ENCODE data around the gene C2orf76. TPM values are rescaled to one million over a fixed set of nuclear protein-coding genes. Genes with fewer than 3 reads are reported as not detected.

C2orf76 gene
- polyA plus RNA-seq, 2 of the 4 experiments (the other 2 are of a cell fraction), result 16.6 to 34.3 TPM

DNA sequence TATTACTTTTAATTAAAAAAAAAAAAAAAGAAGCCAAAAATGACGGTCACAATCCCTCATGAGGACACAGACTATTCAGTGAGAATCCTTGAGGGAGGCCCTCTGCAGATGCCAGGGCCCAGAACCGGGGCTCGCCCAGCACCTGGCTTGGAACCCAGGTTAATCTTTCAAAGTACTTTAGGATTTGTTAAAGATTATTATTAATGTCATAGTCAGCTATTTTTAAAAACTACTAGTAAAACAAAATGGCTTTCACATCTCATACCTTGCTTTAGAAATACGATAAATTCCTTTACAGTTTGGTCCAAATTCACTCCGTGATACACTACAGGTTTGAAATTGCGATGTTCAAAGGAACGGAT is 27.1 kb downstream of the C2orf76 start:
- Histone ChIP-seq H3K4me1 (no peaks in the 10 kb centered on the region), H3K4me2 (no peak overlapping the region), H3K27ac (no peak overlapping the region), H3K4me3 (no peak overlapping the region), H3K9me3 (no peaks in the 10 kb centered on the region)
- CTCF ChIA-PET, result interaction anchor here (0.6 kb wide), 1 partner anchor 37 kb away, joined by 3 read pairs; no protein-coding TSS in a partner anchor
- WGBS (ENCODE audit: missing lambda C conversion rate), result 93% methylated on average over 7 of the region's 7 CpGs
- DNase-seq (ENCODE audit: low read depth in 1 of 2, low spot score in 1 of 2), result no peak
- no peak for TF ChIP-seq HOXB13 (CRISPR knock-in tag; IDR thresholded peaks at IDR 0.05; ENCODE audit: low read depth)
- TF ChIP-seq MAFK (IDR thresholded peaks at IDR 0.05; ENCODE audit: partially characterized antibody), result peak; percentile 84
- POLR2A ChIA-PET, result no interaction called here
- ATAC-seq, result no peak
- FAIRE-seq, result no peak

DNA sequence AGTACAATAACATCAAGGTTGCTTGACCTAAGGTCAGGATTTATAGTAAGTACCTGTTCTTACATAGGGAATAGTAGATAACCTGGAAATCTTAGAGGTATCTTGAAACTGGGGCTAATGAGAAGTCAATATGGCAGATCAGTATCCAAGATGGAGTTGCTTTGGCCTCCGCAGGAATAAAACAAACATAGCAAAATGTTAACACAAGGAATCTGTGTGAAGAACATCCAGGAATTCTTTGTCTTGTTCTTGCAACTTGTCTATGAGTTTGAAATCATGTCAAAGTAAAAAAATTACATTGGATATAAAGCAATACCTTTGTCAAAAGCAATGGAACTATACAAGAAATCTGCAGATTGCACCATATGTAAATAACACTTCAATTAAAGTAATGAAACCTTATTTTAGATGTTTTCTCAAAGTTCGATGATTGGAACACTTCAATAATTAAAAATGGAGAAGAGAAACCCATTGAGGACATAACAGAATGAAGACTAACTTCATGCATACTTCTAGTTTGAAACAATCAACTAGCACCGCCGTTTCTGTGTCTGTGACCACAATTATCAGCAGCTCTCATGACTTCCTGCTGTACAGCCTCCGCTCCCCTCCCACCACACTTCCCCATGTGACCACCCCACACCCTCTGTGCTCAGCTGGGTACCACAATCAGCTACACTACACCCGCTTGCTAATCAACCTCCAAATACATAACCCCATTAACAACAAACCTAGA is 27.6 kb downstream of the C2orf76 start:
- Histone ChIP-seq H3K27ac (no peak overlapping the region), H3K4me2 (no peak overlapping the region), H3K4me1 (no peaks in the 10 kb centered on the region), H3K4me3 (no peak overlapping the region), H3K9me3 (no peaks in the 10 kb centered on the region)
- ATAC-seq (no peak), FAIRE-seq (no peak), DNase-seq (ENCODE audit: low read depth in 1 of 2, low spot score in 1 of 2) (no peak)
- no peak for TF ChIP-seq ZNF302 (CRISPR knock-in tag; IDR thresholded peaks at IDR 0.05)
- no peak for TF ChIP-seq RFX5 (IDR thresholded peaks at IDR 0.05)
- TF ChIP-seq, protein P1, sequence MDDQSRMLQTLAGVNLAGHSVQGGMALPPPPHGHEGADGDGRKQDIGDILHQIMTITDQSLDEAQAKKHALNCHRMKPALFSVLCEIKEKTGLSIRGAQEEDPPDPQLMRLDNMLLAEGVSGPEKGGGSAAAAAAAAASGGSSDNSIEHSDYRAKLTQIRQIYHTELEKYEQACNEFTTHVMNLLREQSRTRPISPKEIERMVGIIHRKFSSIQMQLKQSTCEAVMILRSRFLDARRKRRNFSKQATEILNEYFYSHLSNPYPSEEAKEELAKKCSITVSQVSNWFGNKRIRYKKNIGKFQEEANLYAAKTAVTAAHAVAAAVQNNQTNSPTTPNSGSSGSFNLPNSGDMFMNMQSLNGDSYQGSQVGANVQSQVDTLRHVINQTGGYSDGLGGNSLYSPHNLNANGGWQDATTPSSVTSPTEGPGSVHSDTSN (IDR thresholded peaks at IDR 0.05), result no peak
- TF ChIP-seq HOXA7 (CRISPR knock-in tag; IDR thresholded peaks at IDR 0.05), result no peak
- TF ChIP-seq, protein P2, sequence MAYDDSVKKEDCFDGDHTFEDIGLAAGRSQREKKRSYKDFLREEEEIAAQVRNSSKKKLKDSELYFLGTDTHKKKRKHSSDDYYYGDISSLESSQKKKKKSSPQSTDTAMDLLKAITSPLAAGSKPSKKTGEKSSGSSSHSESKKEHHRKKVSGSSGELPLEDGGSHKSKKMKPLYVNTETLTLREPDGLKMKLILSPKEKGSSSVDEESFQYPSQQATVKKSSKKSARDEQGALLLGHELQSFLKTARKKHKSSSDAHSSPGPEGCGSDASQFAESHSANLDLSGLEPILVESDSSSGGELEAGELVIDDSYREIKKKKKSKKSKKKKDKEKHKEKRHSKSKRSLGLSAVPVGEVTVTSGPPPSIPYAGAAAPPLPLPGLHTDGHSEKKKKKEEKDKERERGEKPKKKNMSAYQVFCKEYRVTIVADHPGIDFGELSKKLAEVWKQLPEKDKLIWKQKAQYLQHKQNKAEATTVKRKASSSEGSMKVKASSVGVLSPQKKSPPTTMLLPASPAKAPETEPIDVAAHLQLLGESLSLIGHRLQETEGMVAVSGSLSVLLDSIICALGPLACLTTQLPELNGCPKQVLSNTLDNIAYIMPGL (CRISPR knock-in tag; IDR thresholded peaks at IDR 0.05; ENCODE audit: borderline replicate concordance), result no peak
- TF ChIP-seq FOSL2 (IDR thresholded peaks at IDR 0.05), result no peak
- TF ChIP-seq FOSL2 (CRISPR knock-in tag; IDR thresholded peaks at IDR 0.05), result no peak
- no peak for TF ChIP-seq NPAS2 (CRISPR knock-in tag; IDR thresholded peaks at IDR 0.05; ENCODE audit: borderline replicate concordance)
- TF ChIP-seq, protein P3, sequence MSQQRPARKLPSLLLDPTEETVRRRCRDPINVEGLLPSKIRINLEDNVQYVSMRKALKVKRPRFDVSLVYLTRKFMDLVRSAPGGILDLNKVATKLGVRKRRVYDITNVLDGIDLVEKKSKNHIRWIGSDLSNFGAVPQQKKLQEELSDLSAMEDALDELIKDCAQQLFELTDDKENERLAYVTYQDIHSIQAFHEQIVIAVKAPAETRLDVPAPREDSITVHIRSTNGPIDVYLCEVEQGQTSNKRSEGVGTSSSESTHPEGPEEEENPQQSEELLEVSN (IDR thresholded peaks at IDR 0.05; ENCODE audit: borderline replicate concordance, low read depth), result no peak
- no peak for TF ChIP-seq ZFP36 (IDR thresholded peaks at IDR 0.05; ENCODE audit: borderline replicate concordance, partially characterized antibody)
- TF ChIP-seq BHLHE40 (IDR thresholded peaks at IDR 0.05; ENCODE audit: low read depth, low read length), result no peak
- no peak for TF ChIP-seq CBX2 (IDR thresholded peaks at IDR 0.05; ENCODE audit: borderline replicate concordance, low read depth)
- no peak for TF ChIP-seq RNF2 (IDR thresholded peaks at IDR 0.05; ENCODE audit: borderline replicate concordance, low read depth)
- no peak for TF ChIP-seq TP53 (CRISPR knock-in tag; IDR thresholded peaks at IDR 0.05)
- no peak for TF ChIP-seq EHF (CRISPR knock-in tag; IDR thresholded peaks at IDR 0.05)
- TF ChIP-seq EHMT2 (IDR thresholded peaks at IDR 0.05; ENCODE audit: low read depth), result no peak
- TF ChIP-seq CHD2 (IDR thresholded peaks at IDR 0.05; ENCODE audit: low read length, partially characterized antibody), result no peak
- TF ChIP-seq, protein P4, sequence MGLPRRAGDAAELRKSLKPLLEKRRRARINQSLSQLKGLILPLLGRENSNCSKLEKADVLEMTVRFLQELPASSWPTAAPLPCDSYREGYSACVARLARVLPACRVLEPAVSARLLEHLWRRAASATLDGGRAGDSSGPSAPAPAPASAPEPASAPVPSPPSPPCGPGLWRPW (IDR thresholded peaks at IDR 0.05), result no peak
- WGBS (ENCODE audit: missing lambda C conversion rate), result 81% methylated on average over 6 of the region's 6 CpGs
- ChIA-PET CTCF (interaction anchor here (0.6 kb wide), 2 partner anchors 37 to 460 kb away, joined by 3 read pairs; no protein-coding TSS in a partner anchor), POLR2A (no interaction called here)

DNA sequence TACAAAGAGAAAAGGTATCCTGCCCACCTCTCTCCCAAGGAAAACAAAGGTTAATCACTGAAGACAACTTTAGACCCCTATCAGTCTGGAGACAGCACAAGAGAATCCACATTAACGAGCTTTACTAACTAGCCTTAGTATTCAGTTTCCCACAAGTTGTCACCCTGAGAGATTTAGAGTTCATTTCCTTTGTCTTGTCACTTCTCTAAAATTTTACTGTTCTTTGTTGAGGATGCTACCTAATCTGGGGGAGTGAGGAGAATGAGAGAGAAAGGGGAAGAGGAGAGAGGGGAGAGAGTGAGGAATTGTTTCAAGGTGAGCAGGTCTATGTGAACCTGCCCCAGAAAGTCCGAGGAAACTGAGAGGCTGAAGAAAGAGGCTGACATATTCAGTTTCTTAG is 28.4 kb downstream of the C2orf76 start:
- FAIRE-seq, result no peak
- Histone ChIP-seq H3K4me1 (no peaks in the 10 kb centered on the region), H3K27ac (no peak overlapping the region), H3K9me3 (no peaks in the 10 kb centered on the region), H3K4me3 (no peak overlapping the region), H3K4me2 (no peak overlapping the region)
- ChIA-PET CTCF (no interaction called here), POLR2A (no interaction called here)
- TF ChIP-seq POLR2A (IDR thresholded peaks at IDR 0.05; ENCODE audit: low read length), result no peak
- TF ChIP-seq, protein P5, sequence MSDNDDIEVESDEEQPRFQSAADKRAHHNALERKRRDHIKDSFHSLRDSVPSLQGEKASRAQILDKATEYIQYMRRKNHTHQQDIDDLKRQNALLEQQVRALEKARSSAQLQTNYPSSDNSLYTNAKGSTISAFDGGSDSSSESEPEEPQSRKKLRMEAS (IDR thresholded peaks at IDR 0.05), result no peak
- TF ChIP-seq RNF2 (IDR thresholded peaks at IDR 0.05; ENCODE audit: borderline replicate concordance, low read depth), result no peak
- no peak for TF ChIP-seq ZC3H11A (IDR thresholded peaks at IDR 0.05)
- no peak for TF ChIP-seq ZFP36 (IDR thresholded peaks at IDR 0.05; ENCODE audit: borderline replicate concordance, partially characterized antibody)
- no peak for TF ChIP-seq RAD21 (conservative IDR thresholded peaks at IDR 0.05 in 1 of 2, IDR thresholded peaks at IDR 0.05 in 1 of 2)
- TF ChIP-seq MAZ (IDR thresholded peaks at IDR 0.05; ENCODE audit: borderline replicate concordance, low read depth, low read length), result no peak
- TF ChIP-seq CEBPB (IDR thresholded peaks at IDR 0.05), result no peak
- TF ChIP-seq ZSCAN20 (CRISPR knock-in tag; IDR thresholded peaks at IDR 0.05), result no peak
- TF ChIP-seq, protein P6, sequence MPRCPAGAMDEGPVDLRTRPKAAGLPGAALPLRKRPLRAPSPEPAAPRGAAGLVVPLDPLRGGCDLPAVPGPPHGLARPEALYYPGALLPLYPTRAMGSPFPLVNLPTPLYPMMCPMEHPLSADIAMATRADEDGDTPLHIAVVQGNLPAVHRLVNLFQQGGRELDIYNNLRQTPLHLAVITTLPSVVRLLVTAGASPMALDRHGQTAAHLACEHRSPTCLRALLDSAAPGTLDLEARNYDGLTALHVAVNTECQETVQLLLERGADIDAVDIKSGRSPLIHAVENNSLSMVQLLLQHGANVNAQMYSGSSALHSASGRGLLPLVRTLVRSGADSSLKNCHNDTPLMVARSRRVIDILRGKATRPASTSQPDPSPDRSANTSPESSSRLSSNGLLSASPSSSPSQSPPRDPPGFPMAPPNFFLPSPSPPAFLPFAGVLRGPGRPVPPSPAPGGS (IDR thresholded peaks at IDR 0.05), result no peak
- no peak for ATAC-seq
- no peak for DNase-seq (ENCODE audit: low read depth in 1 of 2, low spot score in 1 of 2)
- 87% methylated on average over 2 of the region's 2 CpGs for WGBS (ENCODE audit: missing lambda C conversion rate)

All from A549 (cell line).